RWPE1 (cell line): ENCODE data around the gene GSTM1.
A peak's percentile ranks its signal among the peaks of the same experiment; 100 is the strongest.

Experiments used
- CTCF ChIA-PET: fragments of 350-600 bp; sonication (Branson Sonifier 250); formaldehyde crosslinking; extraction: SDS; loops from one replicate; lab custom pipeline; 2021; lab: Yijun Ruan, JAX
- POLR2A ChIA-PET: fragments of 400-600 bp; formaldehyde crosslinking; extraction: SDS; loops from one replicate; lab custom pipeline; 2020; ENCODE audit warnings: antibody characterized with exemption; ENCODE audit not compliant: low non-redundant PET; lab: Yijun Ruan, JAX
- DNase-seq: peaks from one replicate; pipeline ENCODE4 v3.0.0; 2012; ENCODE audit warnings: low spot score
- H3K27ac ChIP-seq: fragments of 450-650 bp; 2 replicates; pipeline ENCODE4 v1.5.1; 2017
- TF ChIP-seq, protein P1 (sequence below): fragments of 450-650 bp; conservative IDR thresholded peaks from 2 replicates; pipeline ENCODE4 v1.5.1; 2017; ENCODE audit warnings: low read depth, mild to moderate bottlenecking

Gene GSTM1

DNA sequence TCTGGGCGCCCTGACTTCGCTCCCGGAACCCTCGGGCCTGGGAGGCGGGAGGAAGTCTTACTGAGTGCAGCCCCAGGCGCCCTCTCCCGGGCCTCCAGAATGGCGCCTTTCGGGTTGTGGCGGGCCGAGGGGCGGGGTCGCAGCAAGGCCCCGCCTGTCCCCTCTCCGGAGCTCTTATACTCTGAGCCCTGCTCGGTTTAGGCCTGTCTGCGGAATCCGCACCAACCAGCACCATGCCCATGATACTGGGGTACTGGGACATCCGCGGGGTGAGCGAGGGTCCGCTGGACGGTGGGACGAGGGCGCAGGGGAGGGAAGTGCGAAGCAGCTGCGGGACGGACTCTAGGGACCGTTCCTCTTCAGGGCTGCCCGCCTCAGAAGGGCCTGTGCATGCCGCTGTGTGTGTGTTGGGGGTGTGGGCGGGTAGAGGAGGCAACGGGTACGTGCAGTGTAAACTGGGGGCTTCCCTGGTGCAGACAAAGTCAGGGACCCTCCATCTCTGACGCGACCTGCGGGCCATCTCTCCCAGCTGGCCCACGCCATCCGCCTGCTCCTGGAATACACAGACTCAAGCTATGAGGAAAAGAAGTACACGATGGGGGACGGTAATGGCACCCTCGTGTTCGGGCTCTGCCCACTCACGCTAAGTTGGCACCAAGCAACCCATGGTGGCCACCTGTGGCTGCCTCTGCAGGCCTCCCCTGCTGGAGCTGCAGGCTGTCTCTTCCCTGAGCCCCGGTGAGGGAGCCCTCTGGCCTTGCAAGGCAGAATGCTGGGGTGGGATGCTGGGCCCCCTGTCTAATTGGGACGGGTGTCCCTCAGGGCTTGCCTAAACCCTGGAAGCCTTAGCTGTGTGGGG is at the start of gene GSTM1:
TSS of gene GSTM1 (plus strand) at position 177 of the 859 bp plus-strand sequence. CDS start at position 234, 57 bp downstream.
- POLR2A ChIA-PET: no interaction called here
- TF ChIP-seq, protein P1, sequence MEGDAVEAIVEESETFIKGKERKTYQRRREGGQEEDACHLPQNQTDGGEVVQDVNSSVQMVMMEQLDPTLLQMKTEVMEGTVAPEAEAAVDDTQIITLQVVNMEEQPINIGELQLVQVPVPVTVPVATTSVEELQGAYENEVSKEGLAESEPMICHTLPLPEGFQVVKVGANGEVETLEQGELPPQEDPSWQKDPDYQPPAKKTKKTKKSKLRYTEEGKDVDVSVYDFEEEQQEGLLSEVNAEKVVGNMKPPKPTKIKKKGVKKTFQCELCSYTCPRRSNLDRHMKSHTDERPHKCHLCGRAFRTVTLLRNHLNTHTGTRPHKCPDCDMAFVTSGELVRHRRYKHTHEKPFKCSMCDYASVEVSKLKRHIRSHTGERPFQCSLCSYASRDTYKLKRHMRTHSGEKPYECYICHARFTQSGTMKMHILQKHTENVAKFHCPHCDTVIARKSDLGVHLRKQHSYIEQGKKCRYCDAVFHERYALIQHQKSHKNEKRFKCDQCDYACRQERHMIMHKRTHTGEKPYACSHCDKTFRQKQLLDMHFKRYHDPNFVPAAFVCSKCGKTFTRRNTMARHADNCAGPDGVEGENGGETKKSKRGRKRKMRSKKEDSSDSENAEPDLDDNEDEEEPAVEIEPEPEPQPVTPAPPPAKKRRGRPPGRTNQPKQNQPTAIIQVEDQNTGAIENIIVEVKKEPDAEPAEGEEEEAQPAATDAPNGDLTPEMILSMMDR: no peak
- CTCF ChIA-PET: no interaction called here
- no peak within 1 kb of the TSS for H3K27ac ChIP-seq
- DNase-seq: no peak

- no peak for DNase-seq
- TF ChIP-seq, protein P1: no peak
- POLR2A ChIA-PET: no interaction called here
Measured at GRCh38 chr1:109639063-109639840, 48.4 kb upstream of the GSTM1 start.

DNA sequence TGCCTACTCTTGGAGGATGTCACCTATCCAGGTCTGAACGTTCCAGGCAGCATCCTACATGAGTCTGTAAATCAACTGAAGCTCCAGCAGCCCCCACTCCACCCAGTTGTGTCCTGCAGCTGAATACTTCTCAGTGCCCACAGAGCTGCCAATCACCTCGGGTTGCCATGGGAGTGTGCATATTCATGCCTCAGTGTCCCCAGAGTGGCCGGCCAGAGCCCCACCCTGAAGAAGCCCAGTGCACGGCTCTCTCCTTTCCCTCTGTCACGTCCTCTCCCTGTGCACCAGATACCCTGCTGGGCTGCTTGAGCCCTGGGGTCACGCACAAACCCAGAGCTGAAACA is 47.8 kb upstream of the GSTM1 start:
- ChIA-PET POLR2A (no interaction called here), CTCF (interaction anchor here (0.6 to 6.6 kb wide), 25 partner anchors 9 to 346 kb away, joined by 3 to 97 read pairs (median 5); partner anchors contain the start of genes AHCYL1, GNAI3 and GSTM4)
- DNase-seq: no peak
- TF ChIP-seq, protein P1: no peak
- no peak overlapping the region for H3K27ac ChIP-seq

More at GRCh38 chr1:109639063-109639840, 48.4 kb upstream of the GSTM1 start:
- CTCF ChIA-PET: interaction anchor here (0.6 to 6.6 kb wide), 12 partner anchors 8 to 345 kb away, joined by 3 to 97 read pairs (median 10); partner anchors contain the start of genes AHCYL1 and GNAI3
- no peak overlapping the region for H3K27ac ChIP-seq

- H3K27ac ChIP-seq: no peak overlapping the region
- ChIA-PET POLR2A (no interaction called here), CTCF (interaction anchor here (0.6 to 6.6 kb wide), 30 partner anchors 9 to 346 kb away, joined by 3 to 97 read pairs (median 4); partner anchors contain the start of genes AHCYL1, GNAI3 and GSTM4)
- TF ChIP-seq, protein P1: peak; percentile 86
- peak; percentile 50 for DNase-seq
Measured at GRCh38 chr1:109640285-109640865, 47.2 kb upstream of the GSTM1 start.

DNA sequence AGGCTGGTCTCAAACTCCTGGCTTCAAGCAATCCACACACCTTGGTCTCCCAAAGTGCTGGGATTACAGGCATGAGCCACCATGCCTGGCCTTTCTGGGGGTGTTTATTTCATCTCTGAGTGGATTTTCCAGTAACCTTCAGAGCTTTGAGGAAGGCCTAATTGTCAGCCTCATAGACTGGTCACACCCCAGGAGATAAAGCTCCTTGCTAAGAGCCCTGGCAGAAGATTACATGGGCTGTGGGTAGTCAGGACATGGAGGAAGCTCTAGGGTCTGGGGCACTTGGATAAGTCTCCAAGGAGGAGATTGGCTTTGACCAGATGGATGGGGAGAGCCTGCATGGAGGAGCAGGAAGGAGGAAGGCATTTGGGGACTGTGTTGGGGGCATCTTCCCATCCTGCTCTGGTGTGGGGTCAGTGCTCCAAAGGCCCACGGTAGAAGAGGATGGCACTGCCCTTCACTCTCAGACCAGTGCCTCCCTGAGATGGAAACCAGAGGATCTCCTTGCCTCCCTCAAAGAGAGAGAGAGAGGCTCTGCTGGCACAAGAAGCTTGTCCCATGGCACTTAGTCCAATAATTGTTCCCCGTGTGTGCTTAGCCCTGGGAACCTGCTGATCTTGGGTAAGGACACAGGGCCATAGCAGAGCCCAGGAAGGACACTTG is 46.4 kb upstream of the GSTM1 start:
- H3K27ac ChIP-seq: no peak overlapping the region
- TF ChIP-seq, protein P1: no peak
- POLR2A ChIA-PET: no interaction called here
- no peak for DNase-seq
- CTCF ChIA-PET: interaction anchor here (0.6 to 6.6 kb wide), 16 partner anchors 10 to 1780 kb away, joined by 3 to 97 read pairs (median 4); partner anchors contain the start of genes AHCYL1 and GNAI3
